Limb (tissue), 2 donors: ENCODE data around the gene FHIP1B.

Source experiments
- DNase-seq, 2 donors: peaks; one replicate each; pipeline ENCODE4 v3.0.0-alpha.2; 2016; ENCODE audit errors: extremely low spot score in 2 of 2

FHIP1B gene

GRCh38 chr11:6240139-6240538, 5.7 kb upstream of the FHIP1B start:
- DNase-seq, result no peak

- DNase-seq, result no peak
These were observed 4.5 kb upstream of the FHIP1B start, which contains the start of gene CNGA4 for GRCh38 chr11:6238902-6239301. TSS of gene CNGA4 (plus strand) at chr11:6239089. CDS start at chr11:6239207, 118 bp downstream.

- DNase-seq, result no peak
These were observed 3.4 kb upstream of the FHIP1B start for GRCh38 chr11:6237761-6238302.

GRCh38 chr11:6237266-6237665, 2.8 kb upstream of the FHIP1B start:
- no peak for DNase-seq

- DNase-seq, result no peak
These were observed 451 bp downstream of the FHIP1B start for GRCh38 chr11:6233984-6234386.

- no peak for DNase-seq
These were observed 1.5 kb downstream of the FHIP1B start for GRCh38 chr11:6232899-6233298.

GRCh38 chr11:6229911-6230310, 4.5 kb downstream of the FHIP1B start:
- DNase-seq, result no peak

GRCh38 chr11:6228520-6228919, 5.9 kb downstream of the FHIP1B start:
- DNase-seq, result no peak

GRCh38 chr11:6225896-6226295, 8.5 kb downstream of the FHIP1B start:
- DNase-seq, result no peak

- no peak for DNase-seq
These were observed 9.4 kb downstream of the FHIP1B start for GRCh38 chr11:6225024-6225423.

GRCh38 chr11:6224421-6224820, 10.0 kb downstream of the FHIP1B start:
- no peak for DNase-seq

- no peak for DNase-seq
These were observed 10.6 kb downstream of the FHIP1B start for GRCh38 chr11:6223854-6224253.

GRCh38 chr11:6219359-6219758, 15.1 kb downstream of the FHIP1B start:
- no peak for DNase-seq

- no peak for DNase-seq
These were observed 16.7 kb downstream of the FHIP1B start for GRCh38 chr11:6217722-6218121.

- no peak for DNase-seq
These were observed 17.9 kb downstream of the FHIP1B start for GRCh38 chr11:6216501-6216900.

GRCh38 chr11:6214530-6214929, 19.9 kb downstream of the FHIP1B start:
- no peak for DNase-seq

- no peak for DNase-seq
These were observed 24.0 kb downstream of the FHIP1B start for GRCh38 chr11:6210274-6210955.

GRCh38 chr11:6209801-6210200, 24.6 kb downstream of the FHIP1B start:
- no peak for DNase-seq

GRCh38 chr11:6206456-6207180, 27.8 kb downstream of the FHIP1B start:
- DNase-seq, result no peak

- no peak for DNase-seq
These were observed 29.1 kb downstream of the FHIP1B start, which contains the start of gene C11orf42 for GRCh38 chr11:6205366-6205765. TSS of gene C11orf42 (plus strand) at chr11:6205557. CDS start at chr11:6205616, 59 bp downstream.

- DNase-seq, result no peak
These were observed 29.7 kb downstream of the FHIP1B start for GRCh38 chr11:6204706-6205105.

GRCh38 chr11:6203327-6203726, 31.1 kb downstream of the FHIP1B start:
- no peak for DNase-seq

GRCh38 chr11:6202041-6202440, 32.4 kb downstream of the FHIP1B start:
- DNase-seq, result no peak
